ENCODE data around the gene GRIK2. TPM values are rescaled to one million over a fixed set of nuclear protein-coding genes. Genes with fewer than 3 reads are reported as not detected.

Gene GRIK2
- total RNA-seq, 1 experiment from 2014 or later, result 0.70 TPM

DNA sequence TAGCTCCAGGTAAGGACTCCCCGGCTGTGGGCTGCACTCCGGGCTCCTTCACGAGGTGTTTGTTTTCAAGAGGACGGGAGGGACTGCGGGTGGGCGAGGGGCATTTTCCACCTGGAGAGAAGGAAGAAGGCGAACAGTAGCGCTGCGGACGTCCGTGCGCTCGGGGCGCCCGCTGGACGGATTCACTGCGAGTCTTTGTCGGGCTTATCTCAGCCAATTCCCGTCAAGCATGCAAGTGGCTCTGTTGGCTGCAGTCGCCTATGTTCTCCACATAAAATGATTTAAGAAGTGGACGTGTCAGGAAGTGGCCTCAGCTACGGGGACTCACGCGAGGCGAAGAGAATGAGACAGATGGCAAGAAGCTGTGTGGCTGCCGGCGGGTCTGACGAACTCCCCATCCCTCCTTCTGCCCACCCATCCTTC lies 332 bp downstream of the GRIK2 start:
- H3T11ph ChIP-seq (ENCODE audit: low read length), result no peak overlapping the region
- H3K9me3 ChIP-seq (ENCODE audit: control insufficient read depth, low read depth, low read length), result no peaks in the 10 kb centered on the region
- H3K4me2 ChIP-seq (ENCODE audit: insufficient read depth, insufficient read length, low read length), result peak overlapping the region; percentile 86
- no peak overlapping the region for H4K8ac ChIP-seq (replicated peaks; ENCODE audit: insufficient read length, low read depth, low read length)
- Mint-ChIP-seq H3K9me3 (no peaks in the 10 kb centered on the region; a peak in 1 of 5 replicates), H3K27me3 (ENCODE audit: low read depth) (peaks cover 78% of the 10 kb centered on the region), H3K27ac (no peak overlapping the region), H3K36me3 (ENCODE audit: insufficient read depth in 1 of 3, low read depth in 3 of 3) (no peaks in the 10 kb centered on the region; a peak in 1 of 7 replicates), H3K4me1 (peaks cover 14 to 29% of the 10 kb centered on the region in 2 experiments; a peak in 3 of 4 replicates), H3K4me3 (peak overlapping the region; percentile 72 to 92)
- H3K23ac ChIP-seq (ENCODE audit: insufficient read length, low read depth, low read length), result no peak overlapping the region
- H3K27me3 ChIP-seq (ENCODE audit: insufficient read depth, low read length), result peaks cover 10% of the 10 kb centered on the region; the same call in 1 of the 2 replicates
- no peaks in the 10 kb centered on the region for H3K79me1 ChIP-seq (ENCODE audit: insufficient read depth, low read depth, low read length, poor library complexity, severe bottlenecking)
- H2BK15ac ChIP-seq (ENCODE audit: low read depth, low read length), result no peak overlapping the region
- peaks cover 19% of the 10 kb centered on the region for H3K23me2 ChIP-seq (ENCODE audit: insufficient read length, low read depth, low read length, poor library complexity, severe bottlenecking)
- H4K5ac ChIP-seq (ENCODE audit: insufficient read length, low read depth, low read length), result no peak overlapping the region
- no peaks in the 10 kb centered on the region for H3K79me2 ChIP-seq (ENCODE audit: insufficient read depth, low read length)
- H3K9ac ChIP-seq (ENCODE audit: extremely low read depth, insufficient read length, low read length), result no peak overlapping the region
- TF ChIP-seq, protein P1, sequence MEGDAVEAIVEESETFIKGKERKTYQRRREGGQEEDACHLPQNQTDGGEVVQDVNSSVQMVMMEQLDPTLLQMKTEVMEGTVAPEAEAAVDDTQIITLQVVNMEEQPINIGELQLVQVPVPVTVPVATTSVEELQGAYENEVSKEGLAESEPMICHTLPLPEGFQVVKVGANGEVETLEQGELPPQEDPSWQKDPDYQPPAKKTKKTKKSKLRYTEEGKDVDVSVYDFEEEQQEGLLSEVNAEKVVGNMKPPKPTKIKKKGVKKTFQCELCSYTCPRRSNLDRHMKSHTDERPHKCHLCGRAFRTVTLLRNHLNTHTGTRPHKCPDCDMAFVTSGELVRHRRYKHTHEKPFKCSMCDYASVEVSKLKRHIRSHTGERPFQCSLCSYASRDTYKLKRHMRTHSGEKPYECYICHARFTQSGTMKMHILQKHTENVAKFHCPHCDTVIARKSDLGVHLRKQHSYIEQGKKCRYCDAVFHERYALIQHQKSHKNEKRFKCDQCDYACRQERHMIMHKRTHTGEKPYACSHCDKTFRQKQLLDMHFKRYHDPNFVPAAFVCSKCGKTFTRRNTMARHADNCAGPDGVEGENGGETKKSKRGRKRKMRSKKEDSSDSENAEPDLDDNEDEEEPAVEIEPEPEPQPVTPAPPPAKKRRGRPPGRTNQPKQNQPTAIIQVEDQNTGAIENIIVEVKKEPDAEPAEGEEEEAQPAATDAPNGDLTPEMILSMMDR (conservative IDR thresholded peaks at IDR 0.05), result no peak
- no peak overlapping the region for H3K4ac ChIP-seq (ENCODE audit: low read depth, low read length)
- no peak overlapping the region for H3K14ac ChIP-seq (ENCODE audit: insufficient read depth, low read length)
- H4K20me1 ChIP-seq (ENCODE audit: control insufficient read depth, insufficient read depth, insufficient read length), result no peaks in the 10 kb centered on the region
- no peak overlapping the region for H2AK5ac ChIP-seq (ENCODE audit: insufficient read length, low read length)
- H4K91ac ChIP-seq (ENCODE audit: insufficient read length, low read depth, low read length), result no peak overlapping the region
- H2BK5ac ChIP-seq (ENCODE audit: insufficient read length, low read length), result no peak overlapping the region
- no peak overlapping the region for H3K18ac ChIP-seq (ENCODE audit: insufficient read length, low read depth, low read length)
- no CpG with 5 or more reads among the region's 28 CpGs for WGBS (ENCODE audit: extremely low coverage, insufficient read length, low lambda C conversion rate)
- 0 out of 2 replicates have a peak, but pooled peaks cover 2% of the 10 kb centered on the region for H3K4me1 ChIP-seq (ENCODE audit: insufficient read depth, low read length)
- no peak overlapping the region for H2BK12ac ChIP-seq (ENCODE audit: insufficient read length, low read depth, low read length)
- no peak overlapping the region for H3K27ac ChIP-seq (ENCODE audit: insufficient read length, low read depth, low read length)
- no peak overlapping the region for H2AFZ ChIP-seq (ENCODE audit: low read length)
- no peak overlapping the region for H2BK120ac ChIP-seq (ENCODE audit: low read depth, low read length, poor library complexity, severe bottlenecking)
- no peak overlapping the region for H2BK20ac ChIP-seq (ENCODE audit: low read depth, low read length, poor library complexity, severe bottlenecking)
- DNase-seq, result no peak
- no peak overlapping the region for H3K56ac ChIP-seq (ENCODE audit: insufficient read length, low read depth, low read length)

Measured in H9 (cell line).